Brain pericyte (primary cell): Measurements from ENCODE around the gene MYH11.
"Not testable (repeated sequence)": the region's sequence is repeated elsewhere in the genome, so short reads cannot be mapped to it uniquely, and the experiment has no call there.

Experiments used
- DNase-seq: peaks from one replicate; pipeline ENCODE4 v3.0.0-alpha.2; 2012; ENCODE audit warnings: low read depth, low spot score

MYH11 gene

GRCh38 chr16:15876503-15876902 is 19.7 kb upstream of the MYH11 start:
- no peak for DNase-seq

GRCh38 chr16:15874745-15875314 is 18.0 kb upstream of the MYH11 start:
- DNase-seq: peak; percentile 44

DNA sequence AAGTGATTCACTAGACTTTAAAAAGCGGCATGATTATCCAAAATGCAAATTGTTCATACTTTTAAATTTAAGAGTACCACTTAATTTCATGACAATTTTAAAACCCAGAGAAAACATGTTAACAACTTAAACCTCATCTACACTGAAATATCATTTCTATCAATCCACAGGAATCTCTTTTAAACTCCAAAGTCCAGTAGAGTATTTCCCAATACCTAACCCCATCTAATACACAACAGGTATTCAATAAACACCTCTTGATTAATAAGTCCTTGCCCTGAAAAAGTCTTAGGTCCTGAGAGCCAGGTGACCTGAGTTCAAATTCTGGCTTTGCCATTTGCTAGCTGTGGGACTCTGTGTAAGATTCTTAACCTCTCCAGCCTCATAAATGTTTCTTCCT is 16.9 kb upstream of the MYH11 start:
- no peak for DNase-seq

GRCh38 chr16:15873301-15873700 is 16.5 kb upstream of the MYH11 start:
- no peak for DNase-seq

- DNase-seq: no peak
Measured at GRCh38 chr16:15870011-15870410, 13.2 kb upstream of the MYH11 start.

DNA sequence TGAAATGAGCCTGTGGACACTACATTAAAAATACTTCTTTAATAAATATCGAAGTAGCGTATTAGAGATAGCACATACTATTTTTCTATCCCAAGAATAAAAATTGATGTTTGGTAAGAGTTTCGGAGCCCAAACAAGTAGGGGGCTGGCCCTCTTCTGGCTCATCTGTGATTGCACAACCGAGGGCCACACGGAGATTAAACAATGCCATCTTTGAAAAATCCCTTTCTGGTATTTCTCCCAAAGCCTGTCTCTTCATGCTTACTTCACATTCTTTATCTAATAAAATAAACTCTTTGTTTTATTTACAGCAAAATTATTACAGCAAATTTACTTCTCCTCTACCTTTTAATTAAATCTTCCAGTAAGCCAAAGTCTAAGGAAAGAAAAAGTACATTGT is 9.6 kb upstream of the MYH11 start:
- no peak for DNase-seq

GRCh38 chr16:15865742-15866141 is 8.9 kb upstream of the MYH11 start:
- DNase-seq: no peak

- no peak for DNase-seq
Measured at GRCh38 chr16:15864939-15865338, 8.1 kb upstream of the MYH11 start.

GRCh38 chr16:15861996-15862395 is 5.2 kb upstream of the MYH11 start:
- DNase-seq: no peak

DNA sequence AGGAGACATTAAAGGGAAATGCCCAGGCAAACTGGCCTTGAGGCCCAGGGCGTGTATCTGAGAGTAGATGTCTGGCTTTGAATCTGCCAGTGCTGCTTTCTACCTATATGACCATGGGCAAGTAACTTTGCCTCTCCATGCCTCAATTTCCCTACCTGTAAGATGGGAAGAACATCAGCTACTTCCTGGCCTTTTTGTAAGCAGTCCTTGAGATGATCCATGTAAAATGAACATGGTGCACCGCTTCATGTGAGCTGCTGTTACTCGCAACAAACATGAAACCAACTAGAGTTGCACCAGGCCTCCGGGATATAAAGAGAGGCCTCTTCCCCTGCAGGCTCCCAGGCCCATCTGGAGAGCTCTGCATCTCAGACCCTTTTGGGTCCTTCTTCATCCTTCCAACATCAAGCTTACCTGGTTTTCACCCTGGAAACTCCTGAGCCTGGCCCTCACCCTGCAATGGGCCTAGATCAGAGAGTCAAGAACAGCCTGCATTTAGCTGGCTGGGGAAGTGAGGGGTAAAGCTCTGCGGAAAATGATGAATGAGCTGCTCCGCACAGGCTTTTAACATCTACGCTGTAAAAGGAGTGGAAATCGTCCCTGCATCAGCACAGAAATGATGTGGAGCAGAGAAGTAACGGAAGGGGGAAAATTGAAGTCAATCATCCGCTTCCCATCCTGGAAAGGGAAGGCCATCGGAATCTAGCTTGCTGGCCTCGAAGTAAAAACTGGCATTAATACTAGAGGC is 2.3 kb upstream of the MYH11 start:
- no peak for DNase-seq

- no peak for DNase-seq
Measured at GRCh38 chr16:15857724-15858560, 1.1 kb upstream of the MYH11 start.

- no peak for DNase-seq
Measured at GRCh38 chr16:15856182-15856581, 646 bp downstream of the MYH11 start.

DNA sequence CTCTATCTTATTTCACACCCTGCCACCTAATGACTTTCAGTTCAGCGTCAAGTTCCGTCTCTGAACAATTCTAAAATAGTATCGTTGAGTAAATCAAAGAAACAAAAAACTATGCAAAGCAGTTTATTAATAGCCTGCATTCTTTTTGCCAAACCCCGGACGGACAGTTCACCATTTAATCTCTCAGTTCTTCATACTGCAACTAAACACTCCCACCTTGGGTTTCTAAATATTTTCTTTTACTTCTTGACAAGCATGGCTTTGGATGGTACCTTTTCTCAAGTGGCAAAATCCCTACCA is 1.2 kb downstream of the MYH11 start:
- no peak for DNase-seq

GRCh38 chr16:15854906-15855703 is 1.7 kb downstream of the MYH11 start:
- no peak for DNase-seq

GRCh38 chr16:15854061-15854460 is 2.8 kb downstream of the MYH11 start:
- DNase-seq: no peak

- DNase-seq: no peak
Measured at GRCh38 chr16:15853021-15853420, 3.8 kb downstream of the MYH11 start.

- DNase-seq: not testable (repeated sequence)
Measured at GRCh38 chr16:15850555-15850954, 6.3 kb downstream of the MYH11 start.

- DNase-seq: no peak
Measured at GRCh38 chr16:15849209-15849981, 7.4 kb downstream of the MYH11 start.

DNA sequence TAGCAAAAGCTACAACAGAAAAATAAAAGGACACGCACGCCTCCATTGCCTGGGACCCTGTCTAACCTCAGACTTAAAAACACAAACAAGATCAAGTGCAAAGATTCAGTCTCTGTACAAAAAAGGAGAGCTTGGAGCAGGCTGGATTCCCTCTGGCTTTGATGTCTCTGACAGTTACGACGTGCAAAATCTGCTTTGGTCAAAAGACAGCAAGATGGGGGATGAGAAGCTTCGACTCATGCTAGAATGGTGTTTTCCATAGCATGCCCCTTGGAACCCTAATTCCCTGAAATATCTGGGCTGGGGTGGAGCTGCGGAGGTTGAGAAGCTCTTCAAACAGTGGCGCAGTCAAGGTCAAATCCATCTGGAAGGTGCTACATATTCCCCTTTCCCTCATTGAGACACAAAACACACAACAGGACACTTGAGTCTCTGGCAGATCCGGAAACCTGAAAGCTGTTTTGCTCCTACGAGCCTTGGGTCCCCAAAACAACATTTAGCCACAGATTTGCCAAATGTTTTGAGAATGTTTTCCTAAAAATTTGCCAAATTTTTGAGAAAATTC is 9.1 kb downstream of the MYH11 start:
- no peak for DNase-seq

- DNase-seq: no peak
Measured at GRCh38 chr16:15846510-15846909, 10.3 kb downstream of the MYH11 start.
